H1 (cell line): ENCODE data around the gene SYT2. TPM values are rescaled to one million over a fixed set of nuclear protein-coding genes. Genes with fewer than 3 reads are reported as not detected.

Source experiments
- ATF3 ChIP-seq: IDR thresholded peaks from 2 replicates; pipeline ENCODE4 v1.6.1; 2011; ENCODE audit warnings: low read depth, mild to moderate bottlenecking, low read length; ENCODE audit not compliant: insufficient read depth
- CHD1 ChIP-seq: IDR thresholded peaks from 2 replicates; pipeline ENCODE4 v1.6.1; 2012; ENCODE audit warnings: low read depth, low read length, improper control_type of control experiment
- CHD7 ChIP-seq: fragments of 300-600 bp; sonication (generic); IDR thresholded peaks from 2 replicates; pipeline ENCODE4 v1.7.1; 2012; ENCODE audit warnings: low read length, moderate library complexity, mild to moderate bottlenecking, inconsistent platforms; ENCODE audit not compliant: insufficient replicate concordance
- PHF8 ChIP-seq: fragments of 200-600 bp; sonication (generic); conservative IDR thresholded peaks from 2 replicates; pipeline ENCODE4 v1.7.1; 2012; ENCODE audit warnings: low read depth, mild to moderate bottlenecking, inconsistent platforms, low read length, moderate library complexity
- POLR2A ChIP-seq, 2 experiments: IDR thresholded peaks; 1 replicate in 1 of 2; 2 replicates in 1 of 2; pipeline ENCODE4 v1.6.1; 2011; ENCODE audit warnings: low read depth in 2 of 2, low read length in 2 of 2, mild to moderate bottlenecking in 2 of 2; ENCODE audit errors: control extremely low read depth in 1 of 2
- RXRA ChIP-seq: IDR thresholded peaks from 2 replicates; pipeline ENCODE4 v1.6.1; 2011; ENCODE audit warnings: low read depth, mild to moderate bottlenecking, low read length, moderate library complexity; ENCODE audit not compliant: insufficient read depth
- SIRT6 ChIP-seq: IDR thresholded peaks from one replicate; pipeline ENCODE4 v1.7.1; 2012; ENCODE audit warnings: low read length, inconsistent platforms
- SUZ12 ChIP-seq: fragments of 200-600 bp; sonication (generic); IDR thresholded peaks from 2 replicates; pipeline ENCODE4 v1.6.1; 2012; ENCODE audit warnings: mild to moderate bottlenecking, inconsistent platforms, low read length, moderate library complexity, mixed read lengths
- TAF7 ChIP-seq: optimal IDR thresholded peaks from 2 replicates; pipeline ENCODE3; 2011; ENCODE audit warnings: low read depth, mild to moderate bottlenecking, inconsistent platforms, low read length, moderate library complexity, borderline replicate concordance
- TEAD4 ChIP-seq: IDR thresholded peaks from 2 replicates; pipeline ENCODE4 v1.6.1; 2012; ENCODE audit warnings: low read depth, low read length, inconsistent platforms, mixed read lengths
- USF2 ChIP-seq: IDR thresholded peaks from 2 replicates; pipeline ENCODE4 v1.6.1; 2011; ENCODE audit warnings: low read length, improper control_type of control experiment
- polyA plus RNA-seq, 7 experiments: library from polyadenylated mRNA; depleted of rRNA in 3 of 7; stranded (reverse) in 5 of 7; unstranded in 2 of 7; fragments of >200 nt in 5 of 7; fragments of 200-250 nt in 2 of 7; gene quantifications; 1 replicate in 5 of 7; 2 replicates in 1 of 7; 4 replicates in 1 of 7; pipeline versions ENCODE4 v1.2.1 to v1.2.3, GENCODE V29; 2011 to 2013; ENCODE audit warnings: missing spikeins in 2 of 7, mixed read lengths in 2 of 7
- total RNA-seq: library from RNA; stranded (reverse); fragmentation: NEBNext Ultra II Directional; extraction: Animal tissue kit (Norgen Biotek cat#: 25700); gene quantifications from 2 replicates; pipeline ENCODE4 v1.2.1, GENCODE V29; 2021

The SYT2 gene
- total and polyA plus RNA-seq, 2 of the 8 experiments (the other 6 are each of a cell fraction or from before 2014, with no cell fraction given): 2.8 to 11.0 TPM

- no peak for TF ChIP-seq CHD7
- no peak for TF ChIP-seq POLR2A (IDR thresholded peaks at IDR 0.05; ENCODE audit: control extremely low read depth in 1 of 2, low read depth in 2 of 2, low read length in 2 of 2)
- TF ChIP-seq PHF8: no peak
- no peak for TF ChIP-seq ATF3
- TF ChIP-seq TAF7: no peak
- no peak for TF ChIP-seq SUZ12
- TF ChIP-seq CHD1: no peak
- TF ChIP-seq RXRA: no peak
- TF ChIP-seq USF2: no peak
- no peak for TF ChIP-seq SIRT6
- TF ChIP-seq TEAD4: no peak
Observed at GRCh38 chr1:202694314-202694713, 15.9 kb downstream of the SYT2 start (continued).
